Stimulated activated CD8-positive, alpha-beta memory T cell treated with anti-CD3 and anti-CD28 coated beads, Interleukin-15, amount 100 ng/mL, for 24 hours (primary cell): Measurements from ENCODE around the gene DGKA.
"Not testable (repeated sequence)": the region's sequence is repeated elsewhere in the genome, so short reads cannot be mapped to it uniquely, and the experiment has no call there.

ENCODE experiments used
- DNase-seq: peaks from one replicate; pipeline ENCODE4 v3.0.0-alpha.2; 2020; ENCODE audit warnings: low read depth

DGKA gene

GRCh38 chr12:55930771-55931316 is at the start of gene DGKA:
DGKA (plus strand) TSS chr12:55931162; CDS start chr12:55936504, 5,342 bp downstream.
- no peak for DNase-seq

- no peak for DNase-seq
Observed at GRCh38 chr12:55885113-55885512, 45.8 kb upstream of the DGKA start.

- no peak for DNase-seq
Observed at GRCh38 chr12:55891310-55891709, 39.7 kb upstream of the DGKA start.

- no peak for DNase-seq
Observed at GRCh38 chr12:55893723-55894122, 37.2 kb upstream of the DGKA start.

- no peak for DNase-seq
Observed at GRCh38 chr12:55899082-55899481, 31.9 kb upstream of the DGKA start.

- DNase-seq = no peak
Observed at GRCh38 chr12:55901881-55902490, 29.0 kb upstream of the DGKA start.

- DNase-seq = no peak
Observed at GRCh38 chr12:55906056-55906455, 24.9 kb upstream of the DGKA start.

GRCh38 chr12:55908726-55909512 is 22.0 kb upstream of the DGKA start:
- no peak for DNase-seq

- DNase-seq = no peak
Observed at GRCh38 chr12:55909513-55909884, 21.5 kb upstream of the DGKA start.

GRCh38 chr12:55912908-55913307 is 18.1 kb upstream of the DGKA start:
- DNase-seq = no peak

GRCh38 chr12:55915482-55915859 is 15.5 kb upstream of the DGKA start:
- no peak for DNase-seq

GRCh38 chr12:55919032-55919431 is 11.9 kb upstream of the DGKA start:
- not testable (repeated sequence) for DNase-seq

GRCh38 chr12:55922126-55922525 is 8.8 kb upstream of the DGKA start:
- DNase-seq = no peak

- DNase-seq = not testable (repeated sequence)
Observed at GRCh38 chr12:55923648-55924047, 7.3 kb upstream of the DGKA start.

GRCh38 chr12:55925371-55925770 is 5.6 kb upstream of the DGKA start:
- DNase-seq = no peak

GRCh38 chr12:55925870-55926737 is 4.9 kb upstream of the DGKA start:
- DNase-seq = no peak

GRCh38 chr12:55926738-55927587 is 4.0 kb upstream of the DGKA start:
- DNase-seq = peak; percentile 79

- no peak for DNase-seq
Observed at GRCh38 chr12:55927588-55928502, 3.1 kb upstream of the DGKA start, which contains the start of gene PYM1. PYM1 (minus strand) TSS chr12:55927894; CDS start chr12:55927761, 133 bp downstream.

- DNase-seq = peak; percentile 44
Observed at GRCh38 chr12:55929306-55929791, 1.6 kb upstream of the DGKA start.

- no peak for DNase-seq
Observed at GRCh38 chr12:55931317-55931779, 386 bp downstream of the DGKA start.
